H1 (cell line): ENCODE measurements around the gene CTIF. TPM values are rescaled to one million over a fixed set of nuclear protein-coding genes. Genes with fewer than 3 reads are reported as not detected.

ENCODE experiments used
- CTCF ChIA-PET: fragments of 300-600 bp; sonication (Branson Sonifier 250); formaldehyde crosslinking; loops from one replicate; lab custom pipeline; 2021; ENCODE audit not compliant: partially characterized antibody; lab: Charles Lee
- POLR2A ChIA-PET: fragments of 300-600 bp; sonication (Branson Sonifier 250); formaldehyde crosslinking; loops from one replicate; lab custom pipeline; 2021; ENCODE audit warnings: inconsistent platforms; ENCODE audit not compliant: partially characterized antibody; lab: Charles Lee
- DNase-seq, 2 experiments: peaks; one replicate each; pipeline versions ENCODE4 v3.0.0 to v3.0.0-alpha.2; 2010 to 2022; ENCODE audit warnings: low spot score in 2 of 2, low read depth in 1 of 2, mixed read lengths in 1 of 2
- FAIRE-seq: peaks from 2 replicates; lab custom pipeline; 2011; peaks lifted over from hg19 to GRCh38; lab: Jason Lieb, UNC
- H2AFZ ChIP-seq: 2 replicates; pipeline ENCODE4 v1.8.1; 2012; ENCODE audit warnings: low read length, inconsistent platforms
- H2AK5ac ChIP-seq: 2 replicates; pipeline ENCODE4 v1.6.1; 2013; ENCODE audit warnings: low read depth, low read length
- H2BK120ac ChIP-seq: replicated peaks from 2 replicates; pipeline ENCODE3; 2013; ENCODE audit warnings: low read depth, low read length, inconsistent platforms
- H2BK12ac ChIP-seq: 2 replicates; pipeline ENCODE4 v1.6.1; 2013; ENCODE audit warnings: low read depth, low read length
- H2BK15ac ChIP-seq: 2 replicates; pipeline ENCODE4 v1.6.1; 2013; ENCODE audit warnings: low read length
- H2BK20ac ChIP-seq: 2 replicates; pipeline ENCODE4 v1.6.1; 2013; ENCODE audit warnings: low read length
- H2BK5ac ChIP-seq: 2 replicates; pipeline ENCODE4 v1.6.1; 2013; ENCODE audit warnings: low read depth, low read length
- H3K14ac ChIP-seq: 2 replicates; pipeline ENCODE4 v1.6.1; 2013; ENCODE audit warnings: inconsistent platforms; ENCODE audit not compliant: insufficient read length
- H3K18ac ChIP-seq: 2 replicates; pipeline ENCODE4 v1.6.1; 2013; ENCODE audit warnings: low read length; ENCODE audit errors: extremely low read depth
- H3K23ac ChIP-seq: 2 replicates; pipeline ENCODE4 v1.6.1; 2013; ENCODE audit warnings: inconsistent platforms; ENCODE audit not compliant: insufficient read length
- H3K23me2 ChIP-seq: 2 replicates; pipeline ENCODE4 v1.6.1; 2013; ENCODE audit warnings: low read depth, low read length
- H3K27ac ChIP-seq: 2 replicates; pipeline ENCODE4 v1.6.1; 2011; ENCODE audit warnings: low read depth, low read length, inconsistent platforms
- H3K27me3 ChIP-seq, 4 experiments: replicated peaks in 1 of 4; 1 replicate in 1 of 4; 2 replicates in 3 of 4; pipeline versions ENCODE4 v1.6.1 to v1.8.1; 2011 to 2013; ENCODE audit warnings: low read length in 3 of 4, mild to moderate bottlenecking in 3 of 4, inconsistent platforms in 2 of 4, mixed read lengths in 2 of 4, moderate library complexity in 1 of 4; ENCODE audit not compliant: control insufficient read depth in 3 of 4, insufficient read depth in 3 of 4; ENCODE audit errors: extremely low read depth in 1 of 4
- H3K36me3 ChIP-seq, 4 experiments: 2 replicates each; pipeline versions ENCODE4 v1.6.1 to v1.8.1; 2011 to 2013; ENCODE audit warnings: mild to moderate bottlenecking in 4 of 4, low read length in 3 of 4, moderate library complexity in 2 of 4, control low read depth in 1 of 4, inconsistent platforms in 1 of 4; ENCODE audit not compliant: insufficient read depth in 4 of 4, control insufficient read depth in 2 of 4
- H3K4ac ChIP-seq: replicated peaks from 2 replicates; pipeline ENCODE3; 2013; ENCODE audit warnings: low read length, low read depth, mixed read lengths, inconsistent platforms; ENCODE audit not compliant: insufficient read length
- H3K4me1 ChIP-seq, 4 experiments: replicated peaks in 1 of 4; 1 replicate in 1 of 4; 2 replicates in 3 of 4; pipeline versions ENCODE4 v1.6.1 to v1.8.1; 2011 to 2013; ENCODE audit warnings: low read length in 3 of 4, inconsistent platforms in 2 of 4, mixed read lengths in 1 of 4; ENCODE audit not compliant: insufficient read depth in 4 of 4, control insufficient read depth in 3 of 4
- H3K4me2 ChIP-seq, 2 experiments: 2 replicates each; pipeline versions ENCODE4 v1.6.1 to v1.8.1; 2011 to 2013; ENCODE audit warnings: low read depth in 2 of 2, low read length in 2 of 2, control low read depth in 1 of 2, inconsistent platforms in 1 of 2, mild to moderate bottlenecking in 1 of 2; ENCODE audit not compliant: insufficient read depth in 1 of 2
- H3K4me3 ChIP-seq, 4 experiments: fragments of 200-600, 300-600 bp in 1 of 4; sonication (generic), shearing (Covaris generic), sonication (Bioruptor Twin) in 1 of 4; 2 replicates each; pipeline versions ENCODE4 v1.5.1 to v1.8.1; 2011 to 2016; ENCODE audit warnings: low read length in 4 of 4, low read depth in 3 of 4, control low read depth in 2 of 4, inconsistent platforms in 2 of 4, mild to moderate bottlenecking in 2 of 4, mixed read lengths in 1 of 4, moderate library complexity in 1 of 4; ENCODE audit not compliant: insufficient read depth in 2 of 4; ENCODE audit errors: extremely low read depth in 1 of 4
- H3K56ac ChIP-seq: replicated peaks from 2 replicates; pipeline ENCODE3; 2013; ENCODE audit warnings: low read depth, mild to moderate bottlenecking, mixed read lengths, low read length, inconsistent platforms; ENCODE audit not compliant: insufficient read length
- H3K79me1 ChIP-seq: 2 replicates; pipeline ENCODE4 v1.6.1; 2013; ENCODE audit warnings: low read depth, low read length, control low read depth
- H3K79me2 ChIP-seq, 2 experiments: 2 replicates each; pipeline versions ENCODE4 v1.6.1 to v1.8.1; 2012 to 2013; ENCODE audit warnings: low read length in 2 of 2, mild to moderate bottlenecking in 2 of 2, inconsistent platforms in 1 of 2; ENCODE audit not compliant: insufficient read depth in 2 of 2, control insufficient read depth in 1 of 2
- H3K9ac ChIP-seq, 4 experiments: replicated peaks in 1 of 4; 1 replicate in 1 of 4; 2 replicates in 3 of 4; pipeline versions ENCODE4 v1.6.1 to v1.8.1; 2011 to 2013; ENCODE audit warnings: low read depth in 3 of 4, low read length in 3 of 4, control low read depth in 2 of 4, mild to moderate bottlenecking in 2 of 4, moderate library complexity in 2 of 4, inconsistent platforms in 1 of 4; ENCODE audit errors: extremely low read depth in 1 of 4
- H3K9me3 ChIP-seq, 2 experiments: 2 replicates each; pipeline versions ENCODE4 v1.6.1 to v1.8.1; 2012 to 2013; ENCODE audit warnings: mild to moderate bottlenecking in 2 of 2, moderate library complexity in 2 of 2, control low read depth in 1 of 2, inconsistent platforms in 1 of 2, low read depth in 1 of 2, low read length in 1 of 2, mixed read lengths in 1 of 2; ENCODE audit not compliant: insufficient read depth in 2 of 2
- H4K20me1 ChIP-seq, 2 experiments: replicated peaks in 1 of 2; 2 replicates each; pipeline versions ENCODE3 to v1.8.1; 2011 to 2013; ENCODE audit warnings: inconsistent platforms in 2 of 2, low read length in 2 of 2, mild to moderate bottlenecking in 1 of 2; ENCODE audit not compliant: insufficient read depth in 2 of 2, control insufficient read depth in 1 of 2
- H4K5ac ChIP-seq: 2 replicates; pipeline ENCODE4 v1.6.1; 2013; ENCODE audit warnings: low read length, low read depth, mixed read lengths, inconsistent platforms; ENCODE audit not compliant: insufficient read length
- H4K8ac ChIP-seq: 2 replicates; pipeline ENCODE4 v1.8.0; 2013; ENCODE audit warnings: mild to moderate bottlenecking, moderate library complexity, low read length, inconsistent platforms; ENCODE audit not compliant: insufficient read depth; ENCODE audit errors: extremely low read depth
- H4K91ac ChIP-seq: replicated peaks from 2 replicates; pipeline ENCODE3; 2013; ENCODE audit warnings: low read length, mixed read lengths, inconsistent platforms; ENCODE audit not compliant: insufficient read length
- CBX5 ChIP-seq: fragments of 300-800, 300-1000 bp; sonication (generic); IDR thresholded peaks from 2 replicates; pipeline ENCODE4 v1.7.1; 2016; ENCODE audit warnings: antibody characterized with exemption, low read length, low read depth
- EP300 ChIP-seq, 2 experiments: IDR thresholded peaks; 1 replicate in 1 of 2; 2 replicates in 1 of 2; pipeline ENCODE4 v1.6.1; 2011 to 2012; ENCODE audit warnings: low read depth in 2 of 2, low read length in 2 of 2, mild to moderate bottlenecking in 2 of 2, borderline replicate concordance in 1 of 2, inconsistent platforms in 1 of 2, moderate library complexity in 1 of 2
- MAX ChIP-seq: IDR thresholded peaks from 2 replicates; pipeline ENCODE4 v1.6.1; 2012; ENCODE audit warnings: inconsistent platforms
- POU5F1 ChIP-seq: IDR thresholded peaks from 2 replicates; pipeline ENCODE4 v1.6.1; 2011; ENCODE audit warnings: low read depth, mild to moderate bottlenecking, low read length, moderate library complexity
- SIN3A ChIP-seq, 2 experiments: IDR thresholded peaks in 1 of 2; conservative IDR thresholded peaks in 1 of 2; 2 replicates each; pipeline ENCODE4 v1.6.1; 2011 to 2012; ENCODE audit warnings: low read length in 2 of 2, improper control_type of control experiment in 1 of 2, low read depth in 1 of 2, mild to moderate bottlenecking in 1 of 2
- SP1 ChIP-seq: IDR thresholded peaks from 2 replicates; pipeline ENCODE4 v1.6.1; 2011; ENCODE audit warnings: low read depth, low read length
- WGBS, 2 experiments: shearing (Covaris generic) in 1 of 2; methylation state at CpG; one replicate each; pipeline versions ENCODE4 v1.1.6 to v1.1.7; 2013 to 2015; ENCODE audit warnings: low lambda C conversion rate in 2 of 2, mixed read lengths in 2 of 2, inconsistent platforms in 1 of 2, low coverage in 1 of 2, missing lambda C conversion rate in 1 of 2; ENCODE audit not compliant: insufficient replicate concordance in 2 of 2, insufficient coverage in 1 of 2, insufficient read length in 1 of 2; ENCODE audit errors: extremely low coverage in 1 of 2, missing lambda C conversion rate in 1 of 2; 5-methylcytosine and 5-hydroxymethylcytosine counted together
- polyA plus RNA-seq, 7 experiments: library from polyadenylated mRNA; depleted of rRNA in 3 of 7; stranded (reverse) in 5 of 7; unstranded in 2 of 7; fragments of >200 nt in 5 of 7; fragments of 200-250 nt in 2 of 7; gene quantifications; 1 replicate in 5 of 7; 2 replicates in 1 of 7; 4 replicates in 1 of 7; pipeline versions ENCODE4 v1.2.1 to v1.2.3, GENCODE V29; 2011 to 2013; ENCODE audit warnings: missing spikeins in 2 of 7, mixed read lengths in 2 of 7
- total RNA-seq: library from RNA; stranded (reverse); fragmentation: NEBNext Ultra II Directional; extraction: Animal tissue kit (Norgen Biotek cat#: 25700); gene quantifications from 2 replicates; pipeline ENCODE4 v1.2.1, GENCODE V29; 2021

The CTIF gene
- total and polyA plus RNA-seq, 2 of the 8 experiments (the other 6 are each of a cell fraction or from before 2014, with no cell fraction given) = 9.0 to 17.8 TPM

- WGBS, 2 experiments = 50% methylated on average over 1 of the region's 3 CpGs; no CpG with 5 or more reads in 1 of the 2 experiments
- H3K79me1 ChIP-seq = no peaks in the 10 kb centered on the region
- TF ChIP-seq SIN3A (conservative IDR thresholded peaks at IDR 0.05 in 1 of 2, IDR thresholded peaks at IDR 0.05 in 1 of 2; ENCODE audit: low read depth in 1 of 2, low read length in 2 of 2) = no peak
- TF ChIP-seq POU5F1 = no peak
- no peak for TF ChIP-seq MAX
- no peak for TF ChIP-seq EP300 (IDR thresholded peaks at IDR 0.05; ENCODE audit: borderline replicate concordance in 1 of 2, low read depth in 2 of 2, low read length in 2 of 2)
- no peak for TF ChIP-seq SP1
- no peak for TF ChIP-seq CBX5
Observed at GRCh38 chr18:48908916-48909315, 370.1 kb downstream of the CTIF start.

More at GRCh38 chr18:48908916-48909315, 370.1 kb downstream of the CTIF start:
- no peaks in the 10 kb centered on the region for H3K79me2 ChIP-seq
- FAIRE-seq (no peak), DNase-seq (no peak)
- POLR2A ChIA-PET = no interaction called here
- H4K5ac ChIP-seq = no peak overlapping the region
- CTCF ChIA-PET = interaction anchor here (1.5 kb wide), 1 partner anchor 11 kb away, joined by 3 read pairs; no protein-coding TSS in a partner anchor
- H3K36me3 ChIP-seq = no peaks in the 10 kb centered on the region
- H3K4me3 ChIP-seq = no peak overlapping the region
- H2BK15ac ChIP-seq = no peak overlapping the region
- H2AK5ac ChIP-seq = no peak overlapping the region
- no peak overlapping the region for H3K18ac ChIP-seq
- no peak overlapping the region for H2AFZ ChIP-seq
- no peak overlapping the region for H2BK120ac ChIP-seq
- no peak overlapping the region for H3K4me2 ChIP-seq
- peak overlapping the region; percentile 32 for H3K4ac ChIP-seq
- no peaks in the 10 kb centered on the region for H3K23me2 ChIP-seq
- H3K27ac ChIP-seq = no peak overlapping the region
- no peak overlapping the region for H3K9ac ChIP-seq
- no peaks in the 10 kb centered on the region; a peak in 1 of 7 replicates for H3K27me3 ChIP-seq
- H3K56ac ChIP-seq = no peak overlapping the region
- no peak overlapping the region for H4K8ac ChIP-seq
- no peak overlapping the region for H3K14ac ChIP-seq
- no peak overlapping the region for H2BK20ac ChIP-seq
- H4K20me1 ChIP-seq = no peaks in the 10 kb centered on the region
- no peak overlapping the region for H2BK5ac ChIP-seq
- peaks cover 0 to 2% of the 10 kb centered on the region in 2 experiments; a peak in 1 of 4 replicates for H3K9me3 ChIP-seq
- H3K23ac ChIP-seq = no peak overlapping the region
- H3K4me1 ChIP-seq = no peaks in the 10 kb centered on the region; a peak in 1 of 7 replicates
- no peak overlapping the region for H4K91ac ChIP-seq
- H2BK12ac ChIP-seq = no peak overlapping the region
